ENCODE results near the gene MUC22.
A peak's percentile ranks its signal among the peaks of the same experiment; 100 is the strongest.

MUC22 gene

GRCh38 chr6:31081872-31082271 lies 71.6 kb downstream of the MUC22 start:
- DNase-seq = no peak

DNA sequence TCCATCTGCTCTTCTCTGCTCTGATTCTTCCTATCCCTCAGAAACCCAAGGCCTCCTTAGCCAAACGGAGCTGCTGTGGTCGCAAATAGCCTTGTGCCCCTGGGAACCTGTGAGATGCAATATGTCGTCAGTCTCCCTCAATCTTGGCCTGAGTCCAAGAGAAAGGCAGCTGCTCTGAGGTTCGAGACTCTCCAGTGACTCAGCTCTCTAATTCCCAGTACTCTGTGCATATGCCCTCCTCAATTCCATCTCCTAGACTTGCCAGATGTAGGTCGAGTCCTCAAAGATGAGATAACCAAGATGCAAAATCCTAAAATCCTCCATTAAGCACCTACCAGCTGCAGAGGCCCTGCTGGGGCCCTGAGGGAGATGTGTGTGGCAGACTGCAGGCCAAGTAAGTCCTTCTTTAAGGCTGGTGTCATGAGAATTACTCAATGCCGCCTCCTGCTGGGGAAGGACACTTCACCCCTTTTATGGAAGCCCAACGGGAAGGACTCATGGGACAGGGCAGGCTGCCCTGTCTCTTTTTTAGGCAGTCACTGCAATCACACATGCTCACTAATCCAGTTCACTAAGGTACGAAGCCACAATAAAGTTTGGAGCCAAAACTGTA lies 73.6 kb downstream of the MUC22 start:
- DNase-seq = peak; percentile 59
